Measurements from ENCODE around the gene FHL5.
"Not testable (repeated sequence)": the region's sequence is repeated elsewhere in the genome, so short reads cannot be mapped to it uniquely, and the experiment has no call there.

The FHL5 gene, protein sequence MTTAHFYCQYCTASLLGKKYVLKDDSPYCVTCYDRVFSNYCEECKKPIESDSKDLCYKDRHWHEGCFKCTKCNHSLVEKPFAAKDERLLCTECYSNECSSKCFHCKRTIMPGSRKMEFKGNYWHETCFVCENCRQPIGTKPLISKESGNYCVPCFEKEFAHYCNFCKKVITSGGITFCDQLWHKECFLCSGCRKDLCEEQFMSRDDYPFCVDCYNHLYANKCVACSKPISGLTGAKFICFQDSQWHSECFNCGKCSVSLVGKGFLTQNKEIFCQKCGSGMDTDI

GRCh38 chr6:96562886-96563285 is at the start of gene FHL5:
Gene FHL5 (plus strand): TSS chr6:96563128. CDS start chr6:96603614, 40,486 bp downstream.
- DNase-seq: no peak

DNA sequence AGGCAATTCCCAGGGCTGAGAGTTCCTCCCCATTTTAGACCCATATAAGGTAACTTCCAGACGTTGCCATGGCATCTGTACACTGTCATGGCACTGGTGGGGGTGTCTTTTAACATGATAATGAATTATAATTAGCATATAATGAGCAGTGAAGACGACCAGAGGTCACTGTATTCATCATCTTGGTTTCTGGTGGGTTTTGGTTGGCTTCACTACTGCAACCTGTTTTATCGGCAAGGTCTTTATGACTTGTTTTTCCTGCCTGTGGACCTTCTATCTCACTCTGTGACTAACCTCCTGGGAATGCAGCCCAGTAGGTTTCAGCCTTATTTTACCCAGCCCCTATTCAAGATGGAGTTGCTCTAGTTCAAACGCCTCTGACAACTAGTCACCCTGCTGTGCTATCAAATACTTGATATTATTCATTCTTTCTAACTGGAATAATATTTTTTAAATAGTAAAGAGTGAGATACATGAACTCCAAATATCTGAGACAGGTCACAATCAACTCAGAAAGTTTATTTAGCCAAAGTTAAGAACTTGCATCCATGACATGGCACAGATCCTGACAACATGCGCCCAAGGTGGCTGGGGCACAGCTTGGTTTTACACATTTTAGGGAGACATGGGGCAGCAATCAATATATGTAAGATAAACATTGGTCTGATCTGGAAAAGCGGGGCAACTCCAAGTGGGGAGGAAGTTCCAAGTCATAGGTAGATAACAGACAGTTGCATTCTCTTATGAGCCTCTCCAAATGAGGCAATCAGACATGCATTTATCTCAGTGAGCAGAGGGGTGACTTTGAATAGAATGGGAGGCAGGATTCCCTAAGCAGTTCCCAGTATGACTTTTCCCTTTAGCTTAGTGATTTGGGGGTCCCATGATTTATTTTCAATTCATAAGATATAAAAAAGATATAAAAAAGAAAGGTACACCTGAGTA is 42.5 kb upstream of the FHL5 start:
- DNase-seq: peak; percentile 2

DNA sequence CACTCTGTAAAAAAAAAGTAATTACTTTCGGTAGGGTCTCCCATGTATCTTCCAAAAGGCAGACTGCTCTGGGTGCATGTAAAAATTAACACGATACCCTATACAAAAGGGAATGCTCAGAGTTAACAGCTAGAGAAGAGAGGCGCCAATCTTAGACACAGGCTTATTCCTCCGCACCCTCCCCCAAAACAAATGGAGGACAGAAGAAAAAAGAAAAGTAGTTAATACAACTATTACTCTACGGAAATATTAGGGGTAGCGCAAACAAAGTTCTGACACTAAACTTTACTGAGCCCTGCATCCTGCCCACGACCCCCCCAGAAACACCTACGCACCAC is 41.7 kb upstream of the FHL5 start:
- DNase-seq: no peak

- peak; percentile 96 for DNase-seq
Observed at GRCh38 chr6:96521644-96522464, 41.1 kb upstream of the FHL5 start, which contains the start of gene UFL1. Gene UFL1 (plus strand): TSS chr6:96521806. CDS start chr6:96521874, 68 bp downstream.

- DNase-seq: peak; percentile 18
Observed at GRCh38 chr6:96522465-96523009, 40.4 kb upstream of the FHL5 start.

DNA sequence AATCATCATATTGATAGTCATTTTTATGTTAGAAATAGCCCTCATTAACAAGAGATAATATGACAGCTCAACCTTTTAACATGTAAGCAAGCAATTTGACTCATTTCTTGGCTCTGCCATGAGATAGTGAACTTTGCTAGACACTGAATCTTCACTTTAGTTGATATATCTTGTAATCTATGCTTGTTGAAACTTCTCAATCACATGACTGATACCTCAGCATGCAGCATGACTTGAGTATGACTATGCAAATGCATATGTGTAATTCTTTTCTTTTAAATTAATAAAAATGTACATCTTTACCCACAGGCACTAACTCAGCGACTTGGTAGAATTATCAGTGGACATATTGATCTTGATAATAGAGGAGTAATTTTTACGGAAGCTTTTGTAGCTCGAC is 34.7 kb upstream of the FHL5 start:
- no peak for DNase-seq

DNA sequence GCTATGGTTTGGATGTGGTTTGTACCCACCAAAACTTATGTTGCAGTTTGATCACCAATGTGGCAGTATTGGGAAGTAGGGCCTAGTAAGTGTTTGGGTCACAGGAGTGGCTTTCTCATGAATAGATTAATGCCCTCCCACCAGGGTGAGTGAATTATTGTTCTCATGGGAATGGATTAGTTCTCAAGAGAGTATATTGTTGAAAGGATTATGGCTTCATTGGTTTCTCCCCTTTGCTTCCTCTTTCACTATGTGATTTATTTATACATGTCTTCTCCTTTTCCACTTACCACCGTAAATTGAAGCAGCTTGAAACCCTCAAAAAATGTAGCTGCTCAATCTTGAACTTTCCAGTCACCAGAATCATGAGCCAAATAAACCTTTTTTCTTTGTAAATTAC is 30.5 kb upstream of the FHL5 start:
- DNase-seq: no peak

DNA sequence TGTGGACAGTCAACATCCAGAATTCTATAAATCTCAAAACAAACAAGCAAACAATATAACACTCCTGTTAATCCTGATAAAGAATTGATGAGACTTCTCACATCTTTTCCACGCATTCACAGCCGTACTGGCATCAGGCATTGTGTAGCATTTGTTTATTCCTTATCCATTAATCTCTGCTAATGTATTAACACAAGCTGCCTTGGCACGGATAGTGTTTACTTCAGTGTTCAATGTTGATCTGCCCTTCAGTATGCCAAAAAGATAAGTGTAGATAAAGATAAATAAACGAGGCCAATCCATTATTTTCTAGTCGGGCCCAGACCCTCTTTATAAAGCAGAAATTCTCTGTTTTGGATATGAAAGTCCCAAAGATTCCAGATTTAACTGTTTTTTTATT is 25.2 kb upstream of the FHL5 start:
- no peak for DNase-seq

GRCh38 chr6:96542702-96543101 is 20.2 kb upstream of the FHL5 start:
- DNase-seq: no peak

- no peak for DNase-seq
Observed at GRCh38 chr6:96545882-96546281, 17.0 kb upstream of the FHL5 start.

- DNase-seq: no peak
Observed at GRCh38 chr6:96547654-96548053, 15.3 kb upstream of the FHL5 start.

DNA sequence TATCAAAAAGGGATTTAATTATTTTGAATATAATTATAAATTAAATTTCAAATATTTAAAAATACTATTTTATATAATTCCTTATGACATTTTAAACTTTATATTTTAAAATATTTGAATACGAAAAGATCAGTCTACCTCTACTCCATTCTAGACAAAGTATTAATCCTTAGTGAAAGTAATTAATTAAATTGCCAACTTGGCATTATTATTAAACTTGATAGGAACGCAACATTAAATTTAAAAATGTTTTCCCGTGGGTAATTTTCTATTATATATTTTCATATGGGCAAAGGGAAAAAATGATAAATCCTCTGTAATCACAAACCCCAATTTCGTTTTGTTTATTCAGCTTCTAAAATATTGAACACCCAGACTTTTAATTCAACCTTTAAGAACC is 8.4 kb upstream of the FHL5 start:
- no peak for DNase-seq

GRCh38 chr6:96559740-96560139 is 3.2 kb upstream of the FHL5 start:
- DNase-seq: not testable (repeated sequence)

DNA sequence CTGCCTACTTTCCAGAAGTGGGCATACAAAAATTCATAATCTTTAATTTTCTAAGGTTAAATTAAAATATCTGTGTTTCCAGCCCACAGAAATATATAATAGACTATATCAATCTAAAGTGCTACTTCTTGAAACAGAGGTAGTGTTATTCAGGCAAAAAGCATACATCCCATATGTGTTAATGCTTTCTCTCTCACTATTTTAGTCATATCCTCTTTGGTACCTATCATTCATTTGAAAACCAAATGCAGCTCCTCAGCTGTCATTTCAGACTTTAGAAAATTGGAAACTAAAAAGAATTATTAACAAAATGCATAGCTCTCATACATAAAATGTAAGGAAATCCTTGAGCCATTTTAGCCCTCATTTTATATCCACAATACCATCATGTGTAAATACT is 925 bp downstream of the FHL5 start:
- no peak for DNase-seq

GRCh38 chr6:96570053-96570452 is 7.1 kb downstream of the FHL5 start:
- DNase-seq: no peak

GRCh38 chr6:96571551-96571950 is 8.6 kb downstream of the FHL5 start:
- no peak for DNase-seq

DNA sequence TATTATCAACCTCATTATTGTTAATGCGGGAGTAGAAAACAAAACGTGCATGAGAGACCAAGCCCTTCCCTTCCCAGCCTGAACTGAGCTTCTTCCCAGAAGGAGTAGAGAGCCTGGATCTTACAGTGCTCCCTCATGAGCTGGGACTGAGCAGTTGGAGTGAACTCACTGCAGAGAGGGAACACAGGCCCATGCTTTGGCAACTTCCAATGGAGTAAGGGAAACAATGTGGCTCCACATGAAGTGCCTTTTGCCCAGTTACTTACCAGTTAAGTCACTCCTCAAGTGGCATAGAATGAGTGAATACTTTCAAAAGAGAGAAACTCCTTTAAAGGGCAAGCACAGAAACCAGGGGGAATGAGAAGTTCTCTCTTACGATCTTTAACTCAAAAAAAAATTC is 12.4 kb downstream of the FHL5 start:
- DNase-seq: no peak

DNA sequence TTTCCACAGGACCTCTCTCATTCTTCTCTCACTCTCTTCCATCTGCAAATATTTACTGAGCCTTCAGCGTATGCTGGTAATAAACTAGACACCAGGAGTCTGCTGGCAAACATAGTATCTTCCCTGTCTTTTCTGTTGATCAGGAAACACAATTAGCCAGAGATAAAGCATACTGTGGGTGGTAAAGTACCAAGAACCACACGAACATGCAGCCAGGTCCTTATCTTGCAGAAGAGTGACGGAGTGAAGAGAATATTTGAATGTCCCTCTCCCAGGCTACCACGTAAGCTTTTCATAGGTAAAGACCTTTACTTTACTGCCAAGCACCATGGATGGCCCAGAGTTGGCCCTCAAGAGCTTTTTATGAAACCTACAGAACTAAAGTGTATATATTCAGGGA is 13.3 kb downstream of the FHL5 start:
- DNase-seq: no peak

DNA sequence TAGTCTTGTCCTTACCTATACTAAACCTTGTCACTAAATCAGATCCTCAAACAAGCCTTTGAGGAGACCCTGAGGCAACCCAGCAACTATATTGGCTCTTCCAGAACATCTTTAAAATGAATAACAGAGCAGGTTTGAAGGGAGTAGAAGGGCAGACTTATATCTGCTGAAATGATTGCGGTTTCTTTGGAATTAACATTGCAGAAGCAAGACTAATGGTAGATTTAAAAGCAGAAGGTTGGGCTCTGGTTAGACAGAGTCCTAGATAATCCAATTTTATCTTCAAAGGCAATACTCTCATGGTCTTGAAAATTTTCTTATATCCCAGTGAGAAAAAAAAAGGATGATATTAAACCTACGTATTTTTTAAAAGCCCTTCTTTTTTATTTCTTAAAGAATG is 19.1 kb downstream of the FHL5 start:
- no peak for DNase-seq

DNA sequence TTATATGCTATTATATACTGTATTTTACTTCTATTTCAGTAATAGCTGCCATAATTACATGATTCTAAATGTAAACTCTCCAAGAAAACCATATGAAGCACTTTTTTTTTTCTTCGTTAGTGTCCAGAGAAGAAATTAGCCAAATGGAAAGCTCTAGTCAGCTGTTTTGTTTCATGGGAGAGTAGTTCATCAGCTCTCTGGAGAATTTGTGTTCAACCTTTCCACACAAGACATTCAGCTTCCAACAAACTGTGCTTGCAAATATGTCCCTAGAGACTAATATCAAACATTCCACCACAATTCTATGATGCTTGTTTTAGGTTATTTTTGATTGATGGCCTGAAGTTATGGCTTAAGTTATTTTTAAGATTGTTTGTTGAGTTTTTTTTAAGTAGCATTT is 19.5 kb downstream of the FHL5 start:
- DNase-seq: no peak

DNA sequence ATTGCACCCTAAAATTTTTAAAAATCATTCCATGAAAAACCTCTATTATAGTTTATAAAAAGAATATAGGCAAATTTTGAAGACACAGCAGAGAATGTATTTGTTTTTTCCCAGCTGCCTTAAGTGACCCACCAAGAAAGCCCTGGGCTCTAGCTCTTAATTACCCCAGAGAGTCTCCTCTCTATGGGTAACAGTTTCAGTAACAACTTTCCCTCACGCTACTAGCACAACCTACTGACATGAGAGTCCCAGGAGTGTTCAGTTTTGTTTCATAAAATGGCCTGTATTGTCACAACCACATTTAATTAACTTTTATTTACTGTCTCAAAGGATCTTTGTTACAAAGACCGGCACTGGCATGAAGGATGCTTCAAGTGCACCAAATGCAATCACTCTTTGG is 41.5 kb downstream of the FHL5 start:
- no peak for DNase-seq

DNA sequence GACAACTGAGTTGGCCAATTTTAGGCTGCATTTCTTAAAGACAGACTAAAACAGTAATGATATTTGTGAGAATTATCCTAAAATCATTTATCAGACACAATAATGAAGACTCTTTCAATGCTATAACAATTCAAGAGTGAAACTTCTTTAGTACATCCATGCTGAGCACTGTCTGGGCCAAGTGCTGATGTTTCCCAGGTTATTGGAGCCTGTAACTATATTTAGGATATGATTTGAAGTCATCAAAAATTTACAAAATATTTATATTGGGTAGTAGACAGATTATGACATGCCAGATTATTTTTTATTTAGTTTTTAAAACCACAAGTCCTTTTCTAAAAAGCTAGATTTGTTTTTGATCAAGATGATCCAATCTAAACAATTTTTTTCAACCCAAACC is 45.1 kb downstream of the FHL5 start:
- DNase-seq: no peak

DNA sequence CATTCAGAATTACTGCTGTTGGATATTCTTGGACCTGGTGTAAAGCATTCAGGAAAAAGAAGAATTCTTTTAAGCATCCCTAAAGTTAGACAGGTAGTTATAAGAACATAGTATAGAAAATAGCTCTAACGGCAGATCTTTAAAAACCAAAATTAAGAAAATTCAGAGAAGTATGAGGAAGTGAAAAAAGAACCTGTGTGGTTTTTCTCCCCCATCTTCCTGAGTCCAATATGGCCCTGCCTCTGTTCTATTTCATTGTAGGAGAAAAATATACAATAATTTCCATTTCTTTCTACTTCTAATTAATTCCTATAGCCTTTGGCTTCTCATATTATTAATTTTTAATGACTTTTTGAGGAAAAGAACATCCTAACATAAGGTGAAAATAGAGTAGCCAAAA is 47.1 kb downstream of the FHL5 start:
- DNase-seq: no peak
